GM19238 (cell line): ENCODE results near the gene WDR48.

ENCODE experiments used
- DNase-seq: peaks from one replicate; pipeline ENCODE4 v3.0.0; 2011; ENCODE audit warnings: low spot score; ENCODE audit not compliant: insufficient read length

The WDR48 gene

DNA sequence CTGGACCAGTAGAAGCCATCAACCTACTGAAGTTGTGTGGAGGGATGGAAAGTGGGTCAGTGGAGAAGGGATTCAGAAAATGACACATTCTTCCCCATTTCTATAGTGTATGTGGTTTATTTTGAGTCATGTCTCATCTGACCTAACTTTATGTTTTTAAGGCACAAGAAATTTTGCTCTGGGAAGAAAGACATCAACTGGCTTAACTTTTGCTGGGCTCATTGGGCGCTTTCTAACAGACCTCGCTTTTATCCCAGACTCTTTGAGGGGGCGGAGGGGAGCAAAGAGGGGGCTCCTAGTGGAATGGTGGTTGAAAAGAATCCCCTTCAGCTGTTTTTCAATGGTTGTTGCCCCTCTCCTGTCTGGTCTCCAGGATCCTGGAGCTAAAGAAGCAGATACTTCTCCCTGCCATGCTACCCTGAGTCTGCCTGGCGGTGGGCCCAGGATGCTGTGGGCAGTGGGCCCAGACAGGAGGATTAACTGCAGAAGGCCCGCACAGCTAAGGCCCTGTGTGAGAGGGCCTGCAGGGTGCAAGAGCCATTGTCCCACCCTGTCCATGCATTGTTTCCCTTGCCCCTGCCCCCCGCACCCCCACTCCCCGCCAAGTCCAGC lies 87.1 kb downstream of the WDR48 start:
- no peak for DNase-seq

DNA sequence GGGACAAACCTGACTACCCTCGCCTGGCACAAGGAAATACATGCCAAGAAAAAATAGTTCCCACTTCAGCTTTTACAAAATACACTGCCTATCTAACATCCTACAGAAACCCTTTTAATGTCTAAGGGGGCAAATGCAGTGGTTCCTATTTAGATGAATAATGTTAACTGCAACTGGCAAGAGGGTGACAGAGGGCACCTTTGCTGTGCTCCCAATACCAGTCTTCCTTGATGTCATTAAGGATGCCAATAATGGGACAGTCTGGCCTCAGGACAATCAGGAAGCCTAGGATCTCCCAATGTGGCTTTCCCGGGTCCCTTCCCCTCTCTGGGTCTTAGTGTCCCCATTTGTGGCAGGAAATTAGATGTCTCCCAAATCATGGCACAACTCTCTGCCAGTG lies 87.6 kb downstream of the WDR48 start:
- DNase-seq, result no peak

DNA sequence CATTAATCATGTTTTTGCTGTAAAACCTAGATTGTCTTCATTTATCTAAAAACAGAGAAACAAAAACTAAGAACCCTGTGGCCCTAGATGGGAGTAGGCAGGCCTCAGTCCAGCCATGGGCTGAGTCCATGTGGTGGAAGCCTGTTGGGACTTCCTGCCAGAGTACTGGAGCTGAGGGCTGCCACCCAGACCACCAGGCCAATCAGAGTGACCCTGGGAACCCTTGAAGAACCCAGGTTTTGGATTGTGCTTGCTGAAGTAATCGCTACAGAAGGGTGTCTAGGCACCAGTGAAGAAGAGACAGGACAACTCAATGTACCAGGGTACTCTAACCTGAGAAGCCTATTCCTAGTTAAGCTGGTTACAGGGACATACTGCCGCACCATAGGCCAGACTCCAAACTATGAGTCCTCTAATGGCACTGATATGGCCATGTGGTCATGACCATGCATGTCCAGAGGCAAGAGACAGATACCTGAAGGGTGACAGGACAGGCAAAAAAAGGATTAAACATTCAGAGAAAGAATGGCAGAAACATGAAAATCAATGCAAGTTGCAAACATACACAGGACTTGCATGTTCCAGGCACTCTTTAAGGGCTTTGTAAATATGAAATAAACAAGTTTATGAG lies 88.6 kb downstream of the WDR48 start:
- DNase-seq, result no peak

DNA sequence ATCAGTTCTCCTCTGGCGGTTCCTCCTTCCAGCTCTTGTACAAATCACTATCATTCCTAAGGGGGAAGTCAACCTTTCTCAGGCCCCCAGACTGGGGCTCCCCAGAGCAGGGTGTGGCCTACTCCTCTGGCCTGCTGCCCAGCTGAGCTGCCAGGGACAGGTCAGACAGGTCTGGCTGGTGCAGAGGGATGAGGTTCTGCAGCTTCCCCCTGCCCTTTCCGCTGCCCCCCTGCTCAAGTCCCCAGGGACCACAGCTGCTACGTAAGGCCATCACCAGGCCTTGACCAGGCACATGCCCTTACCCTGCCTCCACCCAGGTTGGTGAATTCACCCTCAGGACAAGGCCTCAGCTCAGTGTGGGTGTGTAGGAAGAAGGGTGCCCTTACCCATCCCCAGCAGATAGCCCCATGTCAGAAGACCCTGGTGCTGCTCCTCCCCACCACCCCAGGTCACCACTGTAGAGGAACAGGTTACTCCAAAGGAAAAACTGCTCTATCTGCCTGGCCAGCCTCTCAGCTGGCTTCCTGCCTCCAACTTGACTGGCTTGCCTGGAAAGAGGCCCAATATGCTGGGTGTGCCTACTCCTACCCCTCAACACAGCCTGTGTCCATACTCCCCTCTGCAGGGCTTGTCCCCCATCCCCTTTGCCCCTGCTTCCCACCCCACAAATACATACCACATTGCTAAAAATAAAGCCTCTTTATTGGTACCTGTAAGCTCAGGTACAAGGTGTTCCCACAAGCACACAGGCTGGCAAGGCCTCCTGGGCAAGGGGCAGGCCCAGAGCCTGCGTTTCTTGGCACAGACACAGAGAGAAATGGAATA lies 89.6 kb downstream of the WDR48 start:
- no peak for DNase-seq

DNA sequence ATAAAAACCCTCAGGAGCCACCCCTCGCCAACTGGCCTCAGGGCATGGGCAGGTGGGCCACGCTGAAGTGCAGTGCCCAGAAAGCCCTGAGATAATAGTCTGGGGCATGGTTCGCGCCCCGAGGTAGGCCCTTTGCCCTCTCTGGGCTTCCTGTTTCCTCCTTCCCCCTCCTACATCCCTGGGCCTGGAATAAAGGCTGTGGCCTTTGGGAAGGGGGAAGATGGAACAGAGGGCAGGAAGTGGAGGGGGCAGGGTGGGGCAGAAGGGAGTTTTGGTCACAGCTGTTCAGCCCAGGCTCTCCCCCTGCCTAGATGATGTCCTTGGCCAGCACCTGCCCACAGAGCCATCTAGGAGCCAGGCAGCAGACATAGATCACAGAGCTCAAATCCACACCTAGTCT lies 90.3 kb downstream of the WDR48 start:
- DNase-seq, result no peak

DNA sequence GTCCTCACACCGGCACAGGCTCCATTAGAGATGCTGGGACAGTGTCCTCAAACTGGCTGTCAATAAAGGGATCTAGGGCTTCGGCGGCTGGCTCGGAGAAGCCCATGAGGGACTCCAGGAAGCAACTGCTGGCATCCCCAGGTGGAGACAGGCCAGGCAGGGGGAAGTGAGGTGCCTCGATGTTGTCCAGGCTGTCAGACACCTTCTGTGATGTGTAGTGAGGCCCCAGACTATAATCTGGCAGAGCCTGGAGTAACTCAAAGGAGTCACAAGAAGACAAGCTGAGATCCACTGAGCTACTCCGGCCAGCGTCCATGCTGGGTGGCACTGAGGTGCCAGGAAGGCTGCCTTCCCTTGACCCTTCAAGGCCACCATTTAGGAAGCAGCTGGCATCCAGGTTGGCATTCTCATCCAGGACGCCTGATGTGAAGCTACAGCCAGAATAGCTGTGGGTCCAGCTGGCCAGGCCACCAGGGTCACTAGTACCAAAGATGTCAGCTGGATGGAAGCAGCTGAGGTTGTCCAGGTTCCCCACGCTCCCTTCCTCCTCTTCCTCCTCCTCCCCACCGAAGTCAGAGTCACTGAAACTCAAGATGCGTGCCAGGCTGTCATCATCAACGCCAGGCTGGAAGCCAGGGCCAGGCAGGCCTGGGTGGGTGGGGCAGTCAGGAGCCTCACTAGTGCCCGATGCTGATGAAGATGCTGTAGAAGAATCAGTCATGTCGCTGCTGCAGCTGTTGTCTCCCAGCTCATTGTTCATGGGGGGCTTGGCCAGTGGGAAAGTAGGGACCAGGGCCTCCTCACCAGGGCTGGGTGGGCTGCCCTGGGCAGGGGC lies 91.5 kb downstream of the WDR48 start:
- no peak for DNase-seq

DNA sequence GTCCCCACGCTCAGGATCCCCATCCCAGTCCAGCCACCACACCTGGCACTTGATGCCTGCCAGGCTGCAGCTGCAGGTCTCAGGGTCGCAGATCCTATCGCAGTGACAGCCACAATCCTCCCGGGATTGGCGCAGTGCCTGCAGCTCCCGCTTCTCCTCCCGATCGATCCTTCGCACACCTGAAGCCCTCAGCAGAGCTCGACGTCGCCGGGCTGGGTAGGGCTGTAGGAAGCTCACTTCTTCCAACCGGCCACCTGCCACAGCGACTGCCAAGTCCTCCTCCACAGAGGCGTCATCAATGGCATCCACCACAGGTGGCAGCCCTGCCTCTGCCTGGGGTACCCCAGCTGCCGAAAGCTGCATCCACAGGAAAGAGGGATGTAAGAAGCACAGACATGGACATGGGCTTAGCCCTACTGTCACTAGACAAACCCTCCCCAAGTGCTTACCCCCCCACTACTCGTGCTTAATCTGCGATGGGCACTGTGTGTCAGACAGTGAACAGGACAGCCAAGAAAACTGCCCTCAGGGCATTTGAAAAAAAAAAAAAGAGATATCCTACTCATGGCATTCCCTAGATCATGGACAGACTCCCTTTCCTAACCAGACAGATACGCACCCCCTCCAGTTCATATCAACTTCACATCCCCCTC lies 92.4 kb downstream of the WDR48 start:
- DNase-seq, result no peak

DNA sequence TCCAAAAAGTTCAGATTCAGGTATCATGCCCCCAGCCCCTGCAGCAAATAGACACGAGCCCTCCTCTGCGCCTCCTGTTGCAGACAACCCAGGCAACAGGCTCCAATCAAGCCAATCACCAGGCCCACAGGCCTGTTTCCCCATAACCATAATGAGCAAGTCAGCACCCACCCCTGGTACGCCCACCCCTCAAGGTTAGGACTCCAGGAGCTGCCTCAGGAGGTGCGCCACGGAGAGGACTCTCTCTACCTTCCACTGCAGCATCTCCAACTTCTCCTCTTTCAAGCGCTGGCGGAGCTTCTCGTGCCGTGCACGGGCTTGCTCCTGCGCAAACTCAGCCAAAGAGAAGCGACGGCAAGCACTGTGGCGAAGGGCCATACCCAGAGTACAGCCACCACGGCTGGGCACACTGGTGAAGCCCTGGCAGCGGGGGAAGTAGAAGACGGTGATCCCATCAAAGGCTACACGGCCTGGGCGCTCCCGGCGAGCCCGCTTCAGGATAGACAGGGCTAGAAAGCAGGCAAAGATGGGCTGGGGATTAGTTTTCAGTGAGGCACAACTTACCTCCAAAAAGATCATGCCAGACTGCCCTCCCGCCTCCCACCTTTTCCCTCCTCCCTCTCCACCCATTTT lies 93.0 kb downstream of the WDR48 start:
- DNase-seq, result no peak

DNA sequence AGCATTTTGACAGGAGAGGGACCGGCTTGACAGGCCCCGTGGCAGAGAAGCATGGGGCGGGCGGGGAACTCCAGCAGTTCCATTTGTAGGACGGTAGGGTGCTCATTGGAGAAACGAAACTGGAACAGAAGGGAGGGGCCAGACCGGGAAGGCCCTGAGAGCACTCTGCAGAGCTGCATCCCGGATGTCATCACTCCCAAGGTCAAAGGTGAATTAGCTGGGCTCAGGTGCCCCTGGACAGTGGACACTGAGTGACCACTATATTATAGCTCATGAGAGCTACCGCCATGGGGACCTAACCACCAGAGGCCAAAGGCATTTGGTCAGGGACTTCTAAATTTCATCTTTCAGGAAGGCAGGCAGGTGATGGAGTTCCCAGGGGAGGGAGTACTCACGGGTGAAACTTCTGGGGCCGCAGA lies 94.3 kb downstream of the WDR48 start:
- no peak for DNase-seq
